CD14-positive monocyte (primary cell): ENCODE results near the gene MICAL2. TPM values are rescaled to one million over a fixed set of nuclear protein-coding genes. Genes with fewer than 3 reads are reported as not detected.

Experiments used
- DNase-seq, 3 donors: peaks; one replicate each; pipeline ENCODE4 v3.0.0-alpha.2; 2011 to 2022
- H2AFZ ChIP-seq: 2 replicates; pipeline ENCODE4 v1.6.0; 2012; ENCODE audit warnings: mild to moderate bottlenecking, low read depth, low read length, inconsistent platforms; ENCODE audit not compliant: insufficient read depth, poor library complexity, severe bottlenecking
- H3K27ac ChIP-seq, 2 donors: 1 replicate in 1 of 2; 2 replicates in 1 of 2; pipeline ENCODE4 v1.5.1; 2012 to 2013; ENCODE audit warnings: low read length in 2 of 2, control low read depth in 1 of 2, inconsistent platforms in 1 of 2, low read depth in 1 of 2, mild to moderate bottlenecking in 1 of 2
- H3K27me3 ChIP-seq, 2 donors: one replicate each; pipeline versions ENCODE4 v1.6.0 to v1.6.1; 2011 to 2013; ENCODE audit warnings: low read length in 2 of 2; ENCODE audit not compliant: control insufficient read depth in 2 of 2, insufficient read depth in 2 of 2
- H3K36me3 ChIP-seq, 2 donors: replicated peaks in 1 of 2; 1 replicate in 1 of 2; 2 replicates in 1 of 2; pipeline versions ENCODE4 v1.5.1 to v1.6.1; 2012 to 2013; ENCODE audit warnings: low read length in 2 of 2, control low read depth in 1 of 2, inconsistent platforms in 1 of 2, mild to moderate bottlenecking in 1 of 2; ENCODE audit not compliant: insufficient read depth in 2 of 2, control insufficient read depth in 1 of 2
- H3K4me1 ChIP-seq, 2 donors: 1 replicate in 1 of 2; 2 replicates in 1 of 2; pipeline versions ENCODE4 v1.5.1 to v1.6.1; 2012 to 2013; ENCODE audit warnings: low read length in 2 of 2, control low read depth in 1 of 2, inconsistent platforms in 1 of 2, mild to moderate bottlenecking in 1 of 2, moderate library complexity in 1 of 2; ENCODE audit not compliant: insufficient read depth in 2 of 2, control insufficient read depth in 1 of 2
- H3K4me2 ChIP-seq: replicated peaks from 2 replicates; pipeline ENCODE3; 2012; ENCODE audit warnings: low read length, moderate library complexity, mild to moderate bottlenecking; ENCODE audit not compliant: poor library complexity, severe bottlenecking; ENCODE audit errors: extremely low read depth
- H3K4me3 ChIP-seq, 3 experiments: fragments of 200-600 bp in 1 of 3; sonication (generic) in 1 of 3; replicated peaks in 1 of 3; 1 replicate in 2 of 3; 2 replicates in 1 of 3; pipeline ENCODE4 v1.5.1; 2011 to 2013; ENCODE audit warnings: low read length in 3 of 3, mild to moderate bottlenecking in 3 of 3, control low read depth in 2 of 3, low read depth in 2 of 3, inconsistent platforms in 1 of 3, moderate library complexity in 1 of 3
- H3K79me2 ChIP-seq: 2 replicates; pipeline ENCODE4 v1.6.0; 2012; ENCODE audit warnings: mild to moderate bottlenecking, control low read depth, inconsistent platforms, low read length, moderate library complexity; ENCODE audit not compliant: insufficient read depth
- H3K9ac ChIP-seq: 2 replicates; pipeline ENCODE4 v1.6.0; 2017; ENCODE audit warnings: low read length, mild to moderate bottlenecking; ENCODE audit not compliant: insufficient read depth, poor library complexity, severe bottlenecking
- H3K9me3 ChIP-seq, 2 donors: replicated peaks in 1 of 2; 1 replicate in 1 of 2; 2 replicates in 1 of 2; pipeline versions ENCODE4 v1.5.1 to v1.6.1; 2012 to 2013; ENCODE audit warnings: low read length in 2 of 2, control low read depth in 1 of 2; ENCODE audit not compliant: control insufficient read depth in 1 of 2, insufficient read depth in 1 of 2
- H4K20me1 ChIP-seq: 2 replicates; pipeline ENCODE4 v1.6.0; 2012; ENCODE audit warnings: mild to moderate bottlenecking, low read length, control low read depth, moderate library complexity; ENCODE audit not compliant: insufficient read depth
- H3K27ac Mint-ChIP-seq, 7 donors: one replicate each; pipeline ENCODE4 v1.8.0; 2020; ENCODE audit warnings: mild to moderate bottlenecking in 7 of 7, mixed read lengths in 7 of 7, moderate library complexity in 6 of 7, inconsistent platforms in 2 of 7
- H3K27me3 Mint-ChIP-seq, 3 donors: one replicate each; pipeline ENCODE4 v1.8.0; 2021 to 2022; ENCODE audit warnings: low read depth in 3 of 3, mild to moderate bottlenecking in 3 of 3, mixed read lengths in 3 of 3, moderate library complexity in 3 of 3, inconsistent platforms in 1 of 3
- H3K36me3 Mint-ChIP-seq, 2 donors: one replicate each; pipeline ENCODE4 v1.8.0; 2020; ENCODE audit warnings: mixed read lengths in 2 of 2, inconsistent platforms in 1 of 2, mild to moderate bottlenecking in 1 of 2
- H3K4me1 Mint-ChIP-seq: one replicate; pipeline ENCODE4 v1.8.0; 2020; ENCODE audit warnings: mild to moderate bottlenecking, mixed read lengths
- H3K4me3 Mint-ChIP-seq, 2 donors: one replicate each; pipeline ENCODE4 v1.8.0; 2020; ENCODE audit warnings: mild to moderate bottlenecking in 2 of 2, mixed read lengths in 2 of 2, moderate library complexity in 1 of 2
- H3K9me3 Mint-ChIP-seq, 7 donors: one replicate each; pipeline ENCODE4 v1.8.0; 2020 to 2022; ENCODE audit warnings: mixed read lengths in 7 of 7, mild to moderate bottlenecking in 6 of 7, moderate library complexity in 6 of 7, inconsistent platforms in 2 of 7
- WGBS: methylation state at CpG from one replicate; pipeline ENCODE4 v1.1.5; 2013; ENCODE audit warnings: missing lambda C conversion rate; ENCODE audit not compliant: insufficient coverage; 5-methylcytosine and 5-hydroxymethylcytosine counted together
- intact Hi-C, 2 donors: fragments of 100-400 bp; cut with micrococcal nuclease; formaldehyde crosslinking; loops; one replicate each; pipeline versions ENCODE4 v1.15.0 to v1.15.1; 2023
- polyA plus RNA-seq, 3 donors: library from polyadenylated mRNA; depleted of rRNA in 1 of 3; unstranded in 2 of 3; stranded (reverse) in 1 of 3; fragments of 300-500 nt in 2 of 3; fragments of >200 nt in 1 of 3; fragmentation: Illumina TruSeq in 2 of 3; gene quantifications; 1 replicate in 2 of 3; 2 replicates in 1 of 3; pipeline ENCODE4 v1.2.3, GENCODE V29; 2012 to 2021
- TF ChIP-seq, protein P1 (sequence below): fragments of 200-600 bp; IDR thresholded peaks from one replicate; pipeline ENCODE4 v1.8.0; 2022; ENCODE audit warnings: antibody characterized with exemption, mild to moderate bottlenecking

The MICAL2 gene
- polyA plus RNA-seq, 3 donors, result 39.8 to 72.5 (median 44.0) TPM

DNA sequence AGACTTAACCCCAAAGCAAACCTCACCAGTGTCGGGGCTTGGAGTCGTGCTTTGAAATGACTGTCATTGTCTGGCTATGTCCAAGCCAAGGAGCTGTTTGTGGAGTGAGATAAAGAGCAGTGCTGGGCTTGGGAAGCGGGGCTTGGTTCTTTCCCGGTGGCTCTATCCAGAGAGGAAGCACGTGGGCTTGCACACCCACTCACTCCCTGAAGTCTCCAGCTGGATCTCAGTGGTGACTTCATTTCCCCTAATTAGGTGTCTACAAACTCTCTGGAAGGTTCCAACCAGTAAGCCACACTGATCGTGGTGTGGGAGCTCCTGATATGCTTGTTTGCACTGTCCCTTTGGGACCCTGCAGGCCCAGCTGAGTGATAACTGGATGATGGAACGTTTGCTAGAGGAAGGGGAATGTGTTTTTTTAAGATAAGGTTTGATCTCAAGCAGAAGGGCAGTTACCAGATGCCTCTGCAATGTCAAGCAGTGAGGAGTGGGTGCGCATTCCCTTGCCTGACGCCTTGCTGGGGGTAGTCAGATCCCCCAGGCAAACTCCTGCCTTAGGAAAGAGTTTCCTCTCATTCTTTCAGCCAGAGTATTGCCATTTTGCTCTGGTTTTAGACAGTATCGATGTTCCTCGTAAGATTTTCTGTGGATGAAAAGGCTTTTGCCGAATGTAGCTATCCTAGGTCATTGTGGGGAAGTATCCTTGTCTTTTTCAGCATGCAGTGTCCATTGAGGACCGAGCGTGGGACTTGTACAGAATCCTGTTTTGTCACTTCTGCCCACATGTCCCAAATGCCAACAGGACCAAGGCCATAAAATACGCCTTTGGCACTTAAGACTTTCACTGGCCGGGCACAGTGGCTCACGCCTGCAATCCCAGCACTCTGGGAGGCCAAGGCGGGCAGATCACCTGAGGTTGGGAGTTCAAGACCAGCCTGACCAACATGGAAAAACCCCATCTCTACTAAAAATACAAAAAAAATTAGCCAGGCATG is 90.9 kb downstream of the MICAL2 start:
- H2AFZ ChIP-seq, result no peak overlapping the region
- no peak overlapping the region for H3K9ac ChIP-seq
- peaks cover 79 to 94% of the 10 kb centered on the region in 2 donors for H3K36me3 Mint-ChIP-seq
- H3K4me3 ChIP-seq, result no peak overlapping the region
- no peak for DNase-seq
- no peak overlapping the region for H3K4me2 ChIP-seq
- H3K9me3 Mint-ChIP-seq, result peaks cover 0 to 1% (median 0%) of the 10 kb centered on the region in 7 donors
- intact Hi-C loops, result no loop called here
- TF ChIP-seq, protein P1, sequence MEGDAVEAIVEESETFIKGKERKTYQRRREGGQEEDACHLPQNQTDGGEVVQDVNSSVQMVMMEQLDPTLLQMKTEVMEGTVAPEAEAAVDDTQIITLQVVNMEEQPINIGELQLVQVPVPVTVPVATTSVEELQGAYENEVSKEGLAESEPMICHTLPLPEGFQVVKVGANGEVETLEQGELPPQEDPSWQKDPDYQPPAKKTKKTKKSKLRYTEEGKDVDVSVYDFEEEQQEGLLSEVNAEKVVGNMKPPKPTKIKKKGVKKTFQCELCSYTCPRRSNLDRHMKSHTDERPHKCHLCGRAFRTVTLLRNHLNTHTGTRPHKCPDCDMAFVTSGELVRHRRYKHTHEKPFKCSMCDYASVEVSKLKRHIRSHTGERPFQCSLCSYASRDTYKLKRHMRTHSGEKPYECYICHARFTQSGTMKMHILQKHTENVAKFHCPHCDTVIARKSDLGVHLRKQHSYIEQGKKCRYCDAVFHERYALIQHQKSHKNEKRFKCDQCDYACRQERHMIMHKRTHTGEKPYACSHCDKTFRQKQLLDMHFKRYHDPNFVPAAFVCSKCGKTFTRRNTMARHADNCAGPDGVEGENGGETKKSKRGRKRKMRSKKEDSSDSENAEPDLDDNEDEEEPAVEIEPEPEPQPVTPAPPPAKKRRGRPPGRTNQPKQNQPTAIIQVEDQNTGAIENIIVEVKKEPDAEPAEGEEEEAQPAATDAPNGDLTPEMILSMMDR, result no peak
- peak overlapping the region in 2 of 7 donors; percentile 36 for H3K27ac Mint-ChIP-seq
- H3K4me1 Mint-ChIP-seq, result peaks cover 26% of the 10 kb centered on the region
- 86% methylated on average over 10 of the region's 18 CpGs for WGBS
- H3K9me3 ChIP-seq, result no peaks in the 10 kb centered on the region
- peaks cover 54 to 96% of the 10 kb centered on the region in 2 donors for H3K36me3 ChIP-seq
- H3K27me3 Mint-ChIP-seq, result no peaks in the 10 kb centered on the region
- peaks cover 2 to 7% of the 10 kb centered on the region in 2 donors for H3K4me1 ChIP-seq
- H3K27ac ChIP-seq, result no peak overlapping the region
- peaks cover 98% of the 10 kb centered on the region for H4K20me1 ChIP-seq
- no peaks in the 10 kb centered on the region for H3K27me3 ChIP-seq
- H3K79me2 ChIP-seq, result no peaks in the 10 kb centered on the region
- no peak overlapping the region for H3K4me3 Mint-ChIP-seq

DNA sequence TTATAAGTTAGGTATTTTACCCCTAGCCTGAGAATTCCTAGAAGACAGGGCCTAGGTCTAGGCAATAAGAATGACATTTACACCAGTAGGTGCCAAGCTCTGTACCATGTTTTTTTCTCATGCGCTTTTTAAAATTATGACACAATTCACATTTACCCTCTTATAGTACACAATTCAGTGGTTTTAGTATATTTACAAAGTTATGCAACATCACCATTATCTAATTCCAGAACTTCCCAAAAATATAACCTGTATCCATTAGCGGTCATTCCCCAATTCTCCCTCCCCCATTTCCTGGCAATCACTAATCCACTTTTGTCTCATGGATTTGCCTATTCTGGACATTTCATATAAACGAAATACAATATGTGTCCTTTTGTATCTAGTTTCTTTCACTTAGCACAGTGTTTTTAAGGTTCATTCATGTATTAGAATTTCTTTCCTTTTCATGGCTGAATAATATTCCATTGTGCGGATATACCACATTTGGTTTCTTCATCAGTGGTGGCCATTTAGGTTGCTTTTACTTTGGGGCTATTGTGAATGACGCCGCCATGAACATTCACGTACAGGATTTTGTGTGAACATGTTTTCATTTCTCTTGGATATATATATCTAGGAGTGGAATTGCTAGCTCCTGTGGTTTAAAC is 92.4 kb downstream of the MICAL2 start:
- Histone ChIP-seq H2AFZ (no peak overlapping the region), H3K4me3 (no peak overlapping the region), H3K4me2 (no peak overlapping the region), H4K20me1 (peaks cover 94% of the 10 kb centered on the region), H3K27ac (no peak overlapping the region), H3K4me1 (peaks cover 2 to 7% of the 10 kb centered on the region in 2 donors), H3K36me3 (peaks cover 64 to 96% of the 10 kb centered on the region in 2 donors), H3K27me3 (no peaks in the 10 kb centered on the region), H3K9me3 (no peaks in the 10 kb centered on the region), H3K79me2 (no peaks in the 10 kb centered on the region), H3K9ac (no peak overlapping the region)
- WGBS, result 80% methylated on average over 1 of the region's 7 CpGs
- intact Hi-C loops, result no loop called here
- DNase-seq, result no peak
- Mint-ChIP-seq H3K27me3 (no peaks in the 10 kb centered on the region), H3K4me1 (peaks cover 22% of the 10 kb centered on the region), H3K9me3 (peaks cover 0 to 1% (median 0%) of the 10 kb centered on the region in 7 donors), H3K27ac (no peak overlapping the region), H3K36me3 (peaks cover 84 to 94% of the 10 kb centered on the region in 2 donors), H3K4me3 (no peak overlapping the region)
- TF ChIP-seq, protein P1, result no peak
